Stimulated activated naive B cell treated with anti-CD40 and anti-IgM and Interleukin-4, amounts not matched to agents 10 μg/mL and 1 μg/mL and 100 μg/mL, for 72 hours (primary cell): ENCODE measurements around the gene TRERF1.

Experiments
- ATAC-seq, 2 donors: fragments of 150-1000 bp; cut with Tn5 transposase; replicated peaks; 2 replicates each; pipeline ENCODE4 v1.10.0; 2021; ENCODE audit warnings: moderate library complexity in 1 of 2
- DNase-seq: peaks from one replicate; pipeline ENCODE4 v3.0.0; 2021
- H3K27ac Mint-ChIP-seq: one replicate; pipeline ENCODE4 v1.8.0; 2022; ENCODE audit warnings: mild to moderate bottlenecking, mixed read lengths
- H3K27me3 Mint-ChIP-seq, 2 donors: one replicate each; pipeline ENCODE4 v1.8.0; 2022; ENCODE audit warnings: mixed read lengths in 2 of 2
- H3K36me3 Mint-ChIP-seq, 2 donors: one replicate each; pipeline ENCODE4 v1.8.0; 2022; ENCODE audit warnings: mixed read lengths in 2 of 2, mild to moderate bottlenecking in 1 of 2
- H3K4me1 Mint-ChIP-seq, 2 donors: one replicate each; pipeline ENCODE4 v1.8.0; 2022; ENCODE audit warnings: mixed read lengths in 2 of 2, mild to moderate bottlenecking in 1 of 2
- H3K4me3 Mint-ChIP-seq, 2 donors: one replicate each; pipeline ENCODE4 v1.8.0; 2022; ENCODE audit warnings: mild to moderate bottlenecking in 2 of 2, mixed read lengths in 2 of 2, moderate library complexity in 1 of 2
- H3K9me3 Mint-ChIP-seq, 2 donors: one replicate each; pipeline ENCODE4 v1.8.0; 2022; ENCODE audit warnings: mixed read lengths in 2 of 2, mild to moderate bottlenecking in 1 of 2

Gene TRERF1

DNA sequence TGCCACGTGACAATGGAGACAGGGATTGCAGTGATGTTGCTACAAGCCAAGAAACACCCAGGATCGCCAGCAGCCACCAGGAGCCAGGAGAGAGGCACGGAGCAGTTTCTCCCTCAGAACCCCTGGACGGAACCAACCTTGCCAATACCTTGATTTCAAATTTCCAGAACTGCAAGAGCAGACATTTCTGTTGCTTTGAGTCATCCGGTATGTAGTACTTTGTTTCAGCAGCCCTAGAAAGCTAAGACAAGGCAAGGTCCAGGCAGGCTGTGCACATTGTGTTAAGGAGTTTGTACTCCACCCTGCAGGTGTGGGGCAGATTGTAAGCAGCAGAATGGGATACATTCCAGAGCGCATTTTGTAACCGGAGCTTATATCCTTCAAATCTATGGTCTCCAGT lies 48.3 kb downstream of the TRERF1 start:
- H3K9me3 Mint-ChIP-seq = no peaks in the 10 kb centered on the region
- H3K27me3 Mint-ChIP-seq = no peaks in the 10 kb centered on the region
- H3K4me3 Mint-ChIP-seq = no peak overlapping the region
- no peak for DNase-seq
- H3K27ac Mint-ChIP-seq = no peak overlapping the region
- no peak for ATAC-seq
- H3K4me1 Mint-ChIP-seq = peaks cover 0 to 2% of the 10 kb centered on the region in 2 donors
- no peaks in the 10 kb centered on the region for H3K36me3 Mint-ChIP-seq

DNA sequence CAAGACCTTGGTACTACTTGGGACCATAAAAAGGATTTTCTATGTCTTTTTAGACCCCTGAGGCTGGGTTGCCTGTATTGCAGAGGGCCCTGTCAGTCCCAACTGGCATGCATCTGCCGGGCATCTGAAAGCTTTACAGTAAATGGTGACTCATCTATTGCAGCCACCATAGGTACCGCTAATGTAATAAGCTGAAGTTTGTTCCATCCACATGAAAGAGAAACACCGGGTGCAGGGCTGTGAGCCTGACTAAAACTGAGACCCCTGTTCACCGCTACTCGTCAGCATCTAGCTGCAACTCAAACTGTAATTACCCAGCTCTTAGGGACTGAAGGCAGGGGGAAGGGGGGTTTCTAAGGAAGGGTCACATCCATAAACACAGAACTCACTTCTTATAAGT lies 49.5 kb downstream of the TRERF1 start:
- ATAC-seq (peak; percentile 41 to 80), DNase-seq (no peak)
- H3K27me3 Mint-ChIP-seq = no peaks in the 10 kb centered on the region
- peaks cover 0 to 1% of the 10 kb centered on the region in 2 donors for H3K4me1 Mint-ChIP-seq
- H3K9me3 Mint-ChIP-seq = no peaks in the 10 kb centered on the region
- H3K4me3 Mint-ChIP-seq = no peak overlapping the region
- no peaks in the 10 kb centered on the region for H3K36me3 Mint-ChIP-seq
- no peak overlapping the region for H3K27ac Mint-ChIP-seq

DNA sequence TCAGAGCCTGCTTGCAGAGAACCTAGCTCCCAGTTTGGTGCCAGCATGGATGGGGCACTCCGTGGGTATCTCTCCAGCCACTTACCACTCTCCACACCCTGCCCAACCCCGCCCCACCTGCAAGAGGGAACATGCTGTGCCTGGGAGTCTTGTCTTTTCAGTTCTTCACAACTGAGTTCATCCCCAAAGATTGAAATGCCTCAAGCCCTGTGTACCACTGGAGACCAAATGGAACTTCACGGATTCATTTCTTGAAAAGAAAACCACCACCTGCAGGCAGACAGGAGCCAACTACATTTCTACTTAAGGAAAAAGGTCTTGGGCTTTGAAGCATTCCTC lies 50.1 kb downstream of the TRERF1 start:
- H3K27ac Mint-ChIP-seq = no peak overlapping the region
- no peaks in the 10 kb centered on the region for H3K9me3 Mint-ChIP-seq
- no peak overlapping the region for H3K4me3 Mint-ChIP-seq
- no peaks in the 10 kb centered on the region for H3K36me3 Mint-ChIP-seq
- no peaks in the 10 kb centered on the region for H3K27me3 Mint-ChIP-seq
- H3K4me1 Mint-ChIP-seq = no peaks in the 10 kb centered on the region
- ATAC-seq = no peak
- DNase-seq = no peak

DNA sequence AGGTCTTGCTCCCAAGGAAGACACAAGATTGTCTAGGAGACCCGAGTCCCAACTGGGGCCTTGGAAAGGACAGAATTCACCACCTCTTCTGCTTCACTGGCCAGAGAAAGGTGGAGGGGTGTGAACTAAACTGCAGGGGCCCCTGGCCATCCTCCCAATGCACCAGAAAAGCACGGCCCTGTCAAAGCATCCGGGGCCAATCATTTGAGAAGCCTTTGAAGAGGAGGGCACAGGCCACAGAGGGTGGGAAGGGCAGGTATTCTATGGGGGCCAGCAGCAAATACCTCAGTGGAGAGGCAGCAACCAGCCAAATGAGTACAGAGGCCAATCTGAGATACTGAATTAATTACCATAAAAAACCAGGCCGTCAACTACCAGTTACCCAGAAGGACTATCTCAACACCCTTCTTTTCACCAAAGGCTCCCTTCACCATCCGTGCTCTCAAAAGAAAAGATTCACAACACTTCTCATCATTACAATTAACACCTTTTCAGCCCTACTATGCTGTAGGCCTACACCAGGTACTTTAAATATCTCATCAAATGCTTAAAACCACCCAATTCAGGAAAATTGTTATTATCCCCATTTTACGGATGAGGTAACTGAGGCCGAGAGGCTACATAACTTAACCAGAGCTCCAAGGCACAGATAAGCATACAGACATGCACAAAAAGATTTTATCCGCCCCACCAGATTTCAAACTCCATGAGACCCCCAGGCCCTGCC lies 50.7 kb downstream of the TRERF1 start:
- Mint-ChIP-seq H3K4me3 (no peak overlapping the region), H3K36me3 (no peaks in the 10 kb centered on the region), H3K4me1 (no peaks in the 10 kb centered on the region), H3K9me3 (no peaks in the 10 kb centered on the region), H3K27me3 (no peaks in the 10 kb centered on the region), H3K27ac (no peak overlapping the region)
- DNase-seq = no peak
- no peak for ATAC-seq

DNA sequence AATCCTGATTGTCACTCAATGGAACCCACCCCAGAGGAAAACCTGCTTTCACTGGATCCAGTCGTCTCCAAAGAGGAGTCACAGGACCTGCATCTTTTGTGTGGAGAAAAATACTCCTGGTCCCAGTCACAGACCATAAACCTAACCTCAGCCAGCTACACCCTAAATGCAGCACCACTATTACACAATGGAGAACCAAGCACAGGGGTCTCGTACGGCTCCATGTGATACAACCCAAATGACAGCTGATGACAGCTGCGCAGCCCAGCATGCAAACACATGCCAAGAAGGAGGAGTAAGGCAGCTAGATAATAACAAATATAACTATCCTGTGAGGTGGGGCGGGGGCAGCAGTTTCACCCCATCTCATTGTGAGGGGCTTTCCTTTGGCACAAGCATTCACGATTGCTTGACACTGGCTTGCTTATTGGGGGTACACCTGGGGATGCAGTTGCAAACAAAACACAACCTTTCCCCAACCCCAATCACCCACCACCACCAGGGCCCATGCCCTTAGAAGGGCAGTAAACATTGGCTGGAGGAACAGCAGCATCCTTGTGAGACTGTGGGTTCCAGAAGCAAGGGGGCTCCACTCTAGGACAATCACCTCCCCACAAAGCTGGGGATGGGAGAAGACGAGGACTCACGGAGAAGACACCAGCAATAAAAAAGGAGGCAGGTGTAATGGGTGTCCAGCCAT lies 51.5 kb downstream of the TRERF1 start:
- H3K4me1 Mint-ChIP-seq = no peaks in the 10 kb centered on the region
- ATAC-seq (no peak), DNase-seq (no peak)
- H3K27ac Mint-ChIP-seq = peak overlapping the region; percentile 33
- no peaks in the 10 kb centered on the region for H3K9me3 Mint-ChIP-seq
- H3K4me3 Mint-ChIP-seq = no peak overlapping the region
- H3K36me3 Mint-ChIP-seq = no peaks in the 10 kb centered on the region
- no peaks in the 10 kb centered on the region for H3K27me3 Mint-ChIP-seq

DNA sequence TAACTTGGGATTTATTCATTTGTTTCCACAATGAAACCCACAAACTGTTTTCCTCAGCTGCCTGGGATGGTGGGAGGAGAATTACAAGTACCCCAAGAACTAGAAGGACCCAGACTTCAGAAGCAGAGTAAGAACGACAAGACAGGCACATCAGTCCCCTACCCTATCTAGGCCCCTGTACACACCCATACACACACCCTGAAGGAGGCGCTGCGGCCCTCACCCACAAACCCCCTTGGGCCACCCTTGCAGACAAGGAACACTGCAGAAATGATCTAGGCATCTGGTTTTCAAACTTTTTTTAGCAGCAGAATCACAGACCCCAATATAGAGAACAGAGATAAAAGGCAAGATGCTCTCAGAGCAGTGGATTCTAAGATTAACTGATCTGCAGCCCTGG lies 55.0 kb downstream of the TRERF1 start:
- Mint-ChIP-seq H3K27ac (no peak overlapping the region), H3K4me1 (peaks cover 7 to 10% of the 10 kb centered on the region in 2 donors), H3K27me3 (no peaks in the 10 kb centered on the region), H3K4me3 (no peak overlapping the region), H3K9me3 (no peaks in the 10 kb centered on the region), H3K36me3 (no peaks in the 10 kb centered on the region)
- ATAC-seq = no peak
- no peak for DNase-seq

DNA sequence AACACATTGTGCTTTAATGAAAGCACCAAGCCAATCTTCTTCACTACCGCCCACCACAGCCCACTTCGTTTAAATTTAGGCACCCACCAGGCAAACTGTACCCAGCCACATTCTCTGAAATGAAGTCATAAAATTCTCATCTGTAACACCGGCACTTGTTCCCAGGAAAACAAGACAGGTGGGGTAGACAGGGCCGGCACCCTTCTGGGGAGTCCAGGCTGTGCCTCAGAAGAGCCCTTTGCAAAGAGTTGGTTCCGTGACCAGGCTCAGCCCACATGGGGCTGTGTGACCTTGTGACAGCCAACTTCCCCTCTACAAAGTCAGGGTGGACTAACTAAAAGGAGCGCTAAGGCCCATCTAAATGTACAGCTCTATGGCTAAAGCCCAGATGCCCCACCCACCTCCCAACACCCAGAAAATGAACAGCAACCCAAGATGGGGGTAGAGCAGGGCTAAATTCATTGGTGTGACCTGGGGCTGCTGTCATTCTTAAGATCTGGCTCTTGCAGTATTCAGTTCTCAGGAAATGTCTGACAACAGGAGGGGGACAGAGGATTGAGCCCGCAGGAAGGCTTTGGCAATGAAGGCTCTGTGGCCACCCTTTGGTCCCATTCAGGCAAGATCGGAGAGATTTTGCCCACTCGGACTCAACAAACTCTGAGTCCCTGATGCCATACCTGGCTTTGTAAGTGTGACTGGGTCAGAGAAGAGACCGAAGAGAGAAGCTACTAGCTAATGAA lies 56.7 kb downstream of the TRERF1 start:
- Mint-ChIP-seq H3K4me3 (no peak overlapping the region), H3K4me1 (peaks cover 12 to 19% of the 10 kb centered on the region in 2 donors), H3K27ac (no peak overlapping the region), H3K9me3 (no peaks in the 10 kb centered on the region), H3K27me3 (no peaks in the 10 kb centered on the region), H3K36me3 (no peaks in the 10 kb centered on the region)
- DNase-seq (no peak), ATAC-seq (no peak)

DNA sequence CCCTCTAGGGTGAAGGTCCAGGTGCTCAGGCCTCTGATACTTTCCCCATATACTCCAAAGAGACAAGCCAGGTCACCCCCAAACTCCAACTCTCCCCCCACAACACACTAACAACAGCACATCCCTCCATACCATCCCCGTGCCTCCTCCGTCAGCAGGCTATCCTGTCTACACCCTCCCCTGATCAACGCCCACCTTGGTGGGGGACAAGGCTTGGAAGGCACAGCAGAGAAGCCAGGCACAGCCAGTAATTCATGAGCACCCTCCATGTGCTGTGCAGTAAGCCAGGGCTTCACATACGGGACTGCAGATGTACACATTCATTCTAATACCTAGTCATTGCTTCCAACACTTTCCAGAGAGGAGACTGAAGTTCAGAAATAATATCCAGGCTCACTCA lies 57.6 kb downstream of the TRERF1 start:
- ATAC-seq (no peak), DNase-seq (no peak)
- H3K27ac Mint-ChIP-seq = no peak overlapping the region
- no peaks in the 10 kb centered on the region for H3K36me3 Mint-ChIP-seq
- H3K27me3 Mint-ChIP-seq = no peaks in the 10 kb centered on the region
- peaks cover 14 to 24% of the 10 kb centered on the region in 2 donors for H3K4me1 Mint-ChIP-seq
- H3K4me3 Mint-ChIP-seq = no peak overlapping the region
- H3K9me3 Mint-ChIP-seq = no peaks in the 10 kb centered on the region

DNA sequence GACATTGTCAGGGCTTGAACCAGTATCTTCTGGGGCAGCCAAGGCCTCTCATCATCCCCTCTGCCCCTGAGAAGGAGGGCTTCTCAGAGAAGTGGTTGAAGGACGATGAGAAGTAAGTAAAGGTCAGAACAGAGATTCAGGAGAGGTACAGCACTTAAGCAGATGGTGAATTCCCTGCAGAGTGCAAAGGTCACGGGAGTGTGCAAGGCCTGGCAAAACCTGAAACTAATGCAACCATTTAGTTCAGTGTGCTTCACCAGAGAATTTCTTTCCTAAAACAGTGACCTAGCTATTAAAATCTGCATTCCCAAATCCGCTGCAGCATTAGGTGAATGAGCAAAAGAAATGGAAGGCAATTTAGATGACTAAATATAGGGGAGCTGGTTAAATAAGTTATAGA lies 58.4 kb downstream of the TRERF1 start:
- Mint-ChIP-seq H3K36me3 (no peaks in the 10 kb centered on the region), H3K4me1 (peaks cover 14 to 24% of the 10 kb centered on the region in 2 donors), H3K27me3 (no peaks in the 10 kb centered on the region), H3K4me3 (no peak overlapping the region), H3K27ac (no peak overlapping the region), H3K9me3 (no peaks in the 10 kb centered on the region)
- ATAC-seq (peak in 1 of 2 donors; percentile 44), DNase-seq (no peak)

DNA sequence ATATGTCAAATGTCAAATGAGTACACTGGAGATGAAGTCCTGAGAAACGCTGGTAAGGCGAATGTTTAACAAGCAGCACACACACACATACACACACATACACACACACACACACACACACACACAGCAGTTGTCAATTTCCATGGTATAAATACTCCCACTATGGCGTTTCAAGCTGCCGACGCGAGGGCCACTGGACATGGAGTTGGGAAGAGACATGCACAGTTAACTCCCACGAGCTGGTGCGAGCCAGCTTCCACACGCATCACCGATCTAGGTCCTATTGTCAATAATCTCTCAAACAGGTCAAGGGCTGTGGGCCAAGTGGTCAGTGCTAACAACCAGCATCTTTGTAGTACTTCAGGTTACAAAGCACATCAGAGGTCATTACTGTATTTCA lies 58.9 kb downstream of the TRERF1 start:
- no peak overlapping the region for H3K27ac Mint-ChIP-seq
- H3K9me3 Mint-ChIP-seq = no peaks in the 10 kb centered on the region
- DNase-seq (no peak), ATAC-seq (no peak)
- H3K4me3 Mint-ChIP-seq = no peak overlapping the region
- no peaks in the 10 kb centered on the region for H3K36me3 Mint-ChIP-seq
- peaks cover 14 to 24% of the 10 kb centered on the region in 2 donors for H3K4me1 Mint-ChIP-seq
- no peaks in the 10 kb centered on the region for H3K27me3 Mint-ChIP-seq

DNA sequence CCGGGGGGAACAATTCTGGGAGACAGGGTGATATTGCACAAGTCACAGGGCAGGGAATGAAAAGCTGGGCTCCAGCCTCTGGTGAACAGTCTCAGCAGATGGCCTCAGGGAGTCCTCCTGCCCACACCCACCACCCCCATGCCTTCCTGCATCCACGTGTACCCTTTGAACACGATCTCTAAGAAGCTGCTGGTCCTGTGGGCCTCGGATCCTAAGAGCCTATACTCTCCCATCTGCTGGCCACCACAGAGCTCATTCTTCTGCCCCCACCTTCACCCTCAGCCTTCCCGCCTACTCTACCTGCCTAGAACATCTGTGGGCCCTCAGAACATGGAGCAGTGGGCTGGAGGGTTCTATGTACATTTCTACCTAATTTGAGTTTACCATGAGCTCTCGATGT lies 60.3 kb downstream of the TRERF1 start:
- Mint-ChIP-seq H3K27ac (no peak overlapping the region), H3K4me1 (peaks cover 18 to 31% of the 10 kb centered on the region in 2 donors), H3K27me3 (no peaks in the 10 kb centered on the region), H3K9me3 (no peaks in the 10 kb centered on the region), H3K4me3 (no peak overlapping the region), H3K36me3 (no peaks in the 10 kb centered on the region)
- no peak for ATAC-seq
- no peak for DNase-seq

DNA sequence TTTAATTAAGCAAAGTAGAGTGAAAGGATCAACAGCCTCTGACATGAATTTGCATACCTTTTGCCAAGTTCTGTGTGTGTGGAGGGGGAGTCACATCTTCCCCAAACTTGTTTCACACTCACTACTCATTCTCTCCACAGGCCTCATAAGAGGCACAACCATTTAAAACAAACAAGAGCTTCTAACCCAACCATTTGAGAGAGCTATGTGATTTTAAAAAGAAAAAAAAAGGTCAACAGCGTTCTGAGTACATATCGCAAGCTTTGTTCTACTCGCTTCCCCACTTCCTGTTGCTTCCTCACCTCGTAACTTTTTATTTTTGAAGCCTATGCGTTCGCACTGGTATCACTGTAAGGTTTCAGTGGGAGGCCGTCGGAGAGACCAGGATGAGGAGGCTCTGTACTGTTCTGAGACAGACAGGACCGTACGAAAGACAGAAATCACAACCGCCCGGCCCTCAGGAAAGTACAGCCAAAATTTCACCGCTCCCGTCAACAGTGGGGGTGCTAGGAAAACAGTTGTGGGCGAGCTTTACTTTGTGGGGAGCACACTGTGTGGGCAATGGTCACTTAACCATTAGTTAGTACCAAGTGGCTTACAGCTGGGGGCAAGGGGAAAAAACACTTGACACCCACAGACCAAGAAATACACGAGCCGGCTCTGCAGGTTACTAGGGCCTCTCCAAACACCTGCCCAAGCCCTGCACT lies 61.3 kb downstream of the TRERF1 start:
- Mint-ChIP-seq H3K9me3 (no peaks in the 10 kb centered on the region), H3K4me3 (no peak overlapping the region), H3K27ac (peak overlapping the region; percentile 67), H3K27me3 (no peaks in the 10 kb centered on the region), H3K4me1 (peaks cover 18 to 31% of the 10 kb centered on the region in 2 donors), H3K36me3 (no peaks in the 10 kb centered on the region)
- DNase-seq (no peak), ATAC-seq (peak; percentile 61 to 81)

DNA sequence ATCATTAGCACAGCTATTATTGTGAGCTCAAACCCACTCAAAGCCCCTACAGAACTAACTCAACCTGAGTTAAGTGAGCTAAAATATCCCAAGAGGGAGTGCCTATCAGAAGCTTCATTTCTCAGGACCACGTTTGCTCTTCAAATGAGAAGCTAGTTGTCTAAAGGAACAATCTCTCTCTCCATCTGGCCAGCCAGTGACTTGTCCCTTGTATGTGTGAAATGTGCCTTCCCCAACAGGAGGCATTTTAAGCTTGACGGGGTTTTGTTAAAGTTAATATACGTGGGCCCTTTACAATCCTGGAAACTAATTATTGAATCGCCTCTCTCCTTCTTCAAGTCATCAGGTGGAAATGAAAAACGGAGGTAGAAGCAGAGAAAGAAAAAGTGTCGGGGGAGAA lies 62.0 kb downstream of the TRERF1 start:
- Mint-ChIP-seq H3K36me3 (no peaks in the 10 kb centered on the region), H3K9me3 (no peaks in the 10 kb centered on the region), H3K4me3 (no peak overlapping the region), H3K27ac (peak overlapping the region; percentile 67), H3K27me3 (no peaks in the 10 kb centered on the region), H3K4me1 (peaks cover 18 to 31% of the 10 kb centered on the region in 2 donors)
- DNase-seq (no peak), ATAC-seq (no peak)

DNA sequence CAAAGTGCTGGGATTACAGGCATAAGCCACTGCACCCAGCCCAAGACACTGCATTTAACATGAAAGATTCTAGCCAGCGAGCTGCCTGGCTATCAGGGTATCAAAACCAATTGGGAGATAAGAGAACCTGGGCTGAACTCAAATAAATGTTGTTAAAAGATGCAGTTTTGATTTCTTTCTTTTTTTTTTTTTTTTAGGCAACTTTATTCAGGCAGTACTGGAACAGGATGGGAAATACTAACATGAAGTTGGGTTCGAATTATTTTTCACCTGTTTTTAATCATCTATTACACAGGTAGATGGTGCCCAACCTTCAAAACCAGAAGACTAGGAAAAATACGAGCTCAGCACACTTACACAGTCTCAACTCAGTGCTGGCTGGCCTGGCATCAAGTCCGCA lies 63.7 kb downstream of the TRERF1 start:
- Mint-ChIP-seq H3K9me3 (no peaks in the 10 kb centered on the region), H3K4me3 (no peak overlapping the region), H3K27me3 (no peaks in the 10 kb centered on the region), H3K4me1 (peaks cover 20 to 24% of the 10 kb centered on the region in 2 donors), H3K36me3 (no peaks in the 10 kb centered on the region), H3K27ac (no peak overlapping the region)
- DNase-seq (no peak), ATAC-seq (no peak)
